ENCODE measurements around the gene WNT9B. TPM values are rescaled to one million over a fixed set of nuclear protein-coding genes. Genes with fewer than 3 reads are reported as not detected.

The WNT9B gene
- total RNA-seq, 1 experiment from 2014 or later = not detected

DNA sequence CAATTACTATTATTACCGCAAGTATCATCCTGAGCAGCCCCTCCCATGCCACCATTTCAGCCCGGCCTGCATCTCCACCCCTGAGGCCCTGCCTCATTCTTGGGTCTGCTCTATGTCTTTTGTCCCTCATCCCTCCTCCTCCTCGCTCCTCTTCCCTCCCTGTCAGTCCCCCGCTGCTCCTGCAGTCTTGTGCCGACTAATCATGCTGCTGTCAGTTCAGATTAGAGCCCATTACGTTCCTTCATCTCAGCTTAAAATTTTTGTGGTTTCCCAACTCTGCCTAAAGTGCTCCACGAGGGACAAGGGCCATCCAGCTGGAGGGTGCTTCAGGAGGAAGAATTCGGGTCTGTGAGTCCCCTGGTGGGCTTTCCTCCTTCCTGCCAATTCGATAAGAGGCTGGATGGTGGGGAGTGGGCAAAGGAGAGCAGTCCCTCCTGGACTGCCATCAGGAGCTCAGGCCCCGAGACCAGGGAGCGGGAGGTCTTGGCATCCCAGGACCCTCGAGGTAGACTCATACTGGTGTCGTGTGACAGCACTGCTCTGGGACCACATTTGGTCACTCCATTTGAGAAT lies 38.7 kb downstream of the WNT9B start:
- no peak overlapping the region for H3K27ac Mint-ChIP-seq (ENCODE audit: unreplicated experiment)
- no peaks in the 10 kb centered on the region for H3K36me3 Mint-ChIP-seq (ENCODE audit: insufficient read depth, unreplicated experiment)
- H3K36me3 ChIP-seq (ENCODE audit: control insufficient read depth, insufficient read depth, low read length) = no peaks in the 10 kb centered on the region
- no peak overlapping the region for H3K4me3 Mint-ChIP-seq (ENCODE audit: unreplicated experiment)
- H3K9me3 Mint-ChIP-seq (ENCODE audit: unreplicated experiment) = no peaks in the 10 kb centered on the region
- H3K4me1 Mint-ChIP-seq (ENCODE audit: low read depth, unreplicated experiment) = no peaks in the 10 kb centered on the region
- no peaks in the 10 kb centered on the region for H3K27me3 ChIP-seq (replicated peaks; ENCODE audit: control insufficient read depth, insufficient read depth, low read length)
- H3K4me1 ChIP-seq = no peaks in the 10 kb centered on the region
- BruUV-seq (replicated peaks) = no TSS peak
- intact Hi-C loops (cut with micrococcal nuclease; ENCODE audit: unreplicated experiment) = no loop called here
- H3K4me3 ChIP-seq (ENCODE audit: low read depth, low read length) = no peak overlapping the region
- H3K27me3 Mint-ChIP-seq (ENCODE audit: insufficient read depth, unreplicated experiment) = peaks cover 17% of the 10 kb centered on the region
- ChIA-PET CTCF (no interaction called here), POLR2A (no interaction called here)
- DNase-seq = no peak
- TF ChIP-seq, protein P1, sequence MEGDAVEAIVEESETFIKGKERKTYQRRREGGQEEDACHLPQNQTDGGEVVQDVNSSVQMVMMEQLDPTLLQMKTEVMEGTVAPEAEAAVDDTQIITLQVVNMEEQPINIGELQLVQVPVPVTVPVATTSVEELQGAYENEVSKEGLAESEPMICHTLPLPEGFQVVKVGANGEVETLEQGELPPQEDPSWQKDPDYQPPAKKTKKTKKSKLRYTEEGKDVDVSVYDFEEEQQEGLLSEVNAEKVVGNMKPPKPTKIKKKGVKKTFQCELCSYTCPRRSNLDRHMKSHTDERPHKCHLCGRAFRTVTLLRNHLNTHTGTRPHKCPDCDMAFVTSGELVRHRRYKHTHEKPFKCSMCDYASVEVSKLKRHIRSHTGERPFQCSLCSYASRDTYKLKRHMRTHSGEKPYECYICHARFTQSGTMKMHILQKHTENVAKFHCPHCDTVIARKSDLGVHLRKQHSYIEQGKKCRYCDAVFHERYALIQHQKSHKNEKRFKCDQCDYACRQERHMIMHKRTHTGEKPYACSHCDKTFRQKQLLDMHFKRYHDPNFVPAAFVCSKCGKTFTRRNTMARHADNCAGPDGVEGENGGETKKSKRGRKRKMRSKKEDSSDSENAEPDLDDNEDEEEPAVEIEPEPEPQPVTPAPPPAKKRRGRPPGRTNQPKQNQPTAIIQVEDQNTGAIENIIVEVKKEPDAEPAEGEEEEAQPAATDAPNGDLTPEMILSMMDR (IDR thresholded peaks at IDR 0.05; ENCODE audit: insufficient read depth in 1 of 2, low read depth in 1 of 2, low read length in 1 of 2, severe bottlenecking in 1 of 2, unreplicated experiment in 1 of 2) = no peak
- H3K9me3 ChIP-seq = no peaks in the 10 kb centered on the region

DNA sequence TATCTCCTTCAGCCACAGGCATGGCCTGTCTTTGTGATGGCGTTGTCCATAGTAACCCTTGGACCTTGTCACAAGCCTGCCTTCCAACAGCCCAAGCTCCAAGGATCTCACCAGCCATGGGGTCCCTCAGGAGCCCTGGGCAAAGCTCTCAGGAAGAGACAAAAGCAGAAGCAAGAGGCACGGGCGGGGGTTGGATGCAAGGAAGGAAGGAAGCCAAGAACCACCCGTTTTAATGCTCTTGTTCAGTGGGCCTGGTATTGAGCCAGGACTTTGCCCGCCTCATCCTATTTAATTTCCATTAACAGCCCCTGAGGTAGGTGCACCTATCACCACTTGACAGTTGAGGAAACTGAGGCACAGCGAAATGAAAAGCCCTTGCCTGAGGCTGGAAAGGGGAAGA lies 39.3 kb downstream of the WNT9B start:
- BruUV-seq (replicated peaks) = no TSS peak
- H3K4me1 ChIP-seq = no peaks in the 10 kb centered on the region
- no peak for DNase-seq
- CTCF ChIA-PET = no interaction called here
- H3K27me3 ChIP-seq (replicated peaks; ENCODE audit: control insufficient read depth, insufficient read depth, low read length) = no peaks in the 10 kb centered on the region
- Mint-ChIP-seq H3K36me3 (ENCODE audit: insufficient read depth, unreplicated experiment) (no peaks in the 10 kb centered on the region), H3K4me1 (ENCODE audit: low read depth, unreplicated experiment) (no peaks in the 10 kb centered on the region), H3K27ac (ENCODE audit: unreplicated experiment) (no peak overlapping the region), H3K4me3 (ENCODE audit: unreplicated experiment) (no peak overlapping the region), H3K9me3 (ENCODE audit: unreplicated experiment) (no peaks in the 10 kb centered on the region), H3K27me3 (ENCODE audit: insufficient read depth, unreplicated experiment) (peaks cover 14% of the 10 kb centered on the region)
- no peaks in the 10 kb centered on the region for H3K36me3 ChIP-seq (ENCODE audit: control insufficient read depth, insufficient read depth, low read length)
- TF ChIP-seq, protein P1 (IDR thresholded peaks at IDR 0.05; ENCODE audit: insufficient read depth in 1 of 2, low read depth in 1 of 2, low read length in 1 of 2, severe bottlenecking in 1 of 2, unreplicated experiment in 1 of 2) = no peak
- intact Hi-C loops (cut with micrococcal nuclease; ENCODE audit: unreplicated experiment) = no loop called here
- H3K9me3 ChIP-seq = no peaks in the 10 kb centered on the region
- POLR2A ChIA-PET = no interaction called here
- H3K4me3 ChIP-seq (ENCODE audit: low read depth, low read length) = no peak overlapping the region

DNA sequence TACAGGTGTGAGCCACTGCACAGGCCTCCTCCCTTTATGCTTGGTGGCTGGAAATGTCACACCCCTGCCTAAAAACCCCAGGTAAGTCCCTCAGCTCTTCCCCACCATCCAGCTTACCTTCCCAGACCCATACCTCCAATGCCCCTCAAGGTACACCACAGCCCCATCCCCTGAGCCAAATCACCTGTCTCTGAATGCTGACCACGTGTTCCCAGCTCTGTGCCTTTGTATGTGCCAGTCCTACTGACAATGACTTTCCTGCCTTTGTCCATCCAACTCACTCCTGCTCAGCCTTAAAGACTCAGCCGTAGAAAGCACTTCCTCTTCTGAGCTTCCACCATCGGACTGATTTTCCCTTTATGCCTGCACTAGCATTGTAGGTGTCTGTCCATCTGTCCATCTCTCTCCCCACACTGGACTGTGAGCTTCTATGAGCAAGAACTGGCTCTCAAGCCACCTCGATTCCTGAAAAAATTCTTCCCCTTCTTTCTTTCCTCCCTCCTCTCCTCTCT lies 40.9 kb downstream of the WNT9B start:
- DNase-seq = no peak
- intact Hi-C loops (cut with micrococcal nuclease; ENCODE audit: unreplicated experiment) = no loop called here
- Histone ChIP-seq H3K9me3 (no peaks in the 10 kb centered on the region), H3K36me3 (ENCODE audit: control insufficient read depth, insufficient read depth, low read length) (no peaks in the 10 kb centered on the region), H3K27me3 (replicated peaks; ENCODE audit: control insufficient read depth, insufficient read depth, low read length) (no peaks in the 10 kb centered on the region), H3K4me1 (no peaks in the 10 kb centered on the region), H3K4me3 (ENCODE audit: low read depth, low read length) (no peak overlapping the region)
- CTCF ChIA-PET = no interaction called here
- POLR2A ChIA-PET = no interaction called here
- no peaks in the 10 kb centered on the region for H3K9me3 Mint-ChIP-seq (ENCODE audit: unreplicated experiment)
- TF ChIP-seq, protein P1 (IDR thresholded peaks at IDR 0.05; ENCODE audit: insufficient read depth in 1 of 2, low read depth in 1 of 2, low read length in 1 of 2, severe bottlenecking in 1 of 2, unreplicated experiment in 1 of 2) = no peak
- BruUV-seq (replicated peaks) = no TSS peak
- no peak overlapping the region for H3K4me3 Mint-ChIP-seq (ENCODE audit: unreplicated experiment)
- H3K4me1 Mint-ChIP-seq (ENCODE audit: low read depth, unreplicated experiment) = no peaks in the 10 kb centered on the region
- H3K27me3 Mint-ChIP-seq (ENCODE audit: insufficient read depth, unreplicated experiment) = peaks cover 10% of the 10 kb centered on the region
- no peaks in the 10 kb centered on the region for H3K36me3 Mint-ChIP-seq (ENCODE audit: insufficient read depth, unreplicated experiment)
- H3K27ac Mint-ChIP-seq (ENCODE audit: unreplicated experiment) = no peak overlapping the region

Measured in Caco-2 (cell line).